ENCODE measurements around the gene VGF. TPM values are rescaled to one million over a fixed set of nuclear protein-coding genes. Genes with fewer than 3 reads are reported as not detected.
A peak's percentile ranks its signal among the peaks of the same experiment; 100 is the strongest.
"Not testable (repeated sequence)": the region's sequence is repeated elsewhere in the genome, so short reads cannot be mapped to it uniquely, and the experiment has no call there.

The VGF gene
- total RNA-seq, 2 donors from 2014 or later, result 0.90 to 3.1 TPM

GRCh38 chr7:101201695-101202602 lies 36.6 kb upstream of the VGF start:
- Histone ChIP-seq H3K9me3 (no peaks in the 10 kb centered on the region), H3K4me1 (no peaks in the 10 kb centered on the region), H3K27me3 (peaks cover 8% of the 10 kb centered on the region), H3K9ac (ENCODE audit: low read depth in 2 of 2, low read length in 2 of 2) (peak overlapping the region; percentile 58 to 73), H3K36me3 (no peaks in the 10 kb centered on the region), H3K27ac (peak overlapping the region; percentile 78), H3K4me3 (peak overlapping the region; percentile 28)
- intact Hi-C loops (cut with DNase I), result no loop called here
- peak; percentile 86 for DNase-seq
- TF ChIP-seq CTCF (IDR thresholded peaks at IDR 0.05), result no peak

GRCh38 chr7:101200862-101201599 lies 35.7 kb upstream of the VGF start, which contains the start of gene MOGAT3:
Gene MOGAT3, minus strand, starts transcription at chr7:101201036. Its CDS starts 182 bp downstream, at chr7:101200854.
- no peaks in the 10 kb centered on the region for H3K9me3 ChIP-seq
- peak; percentile 95 for DNase-seq
- H3K9ac ChIP-seq (ENCODE audit: low read depth in 2 of 2, low read length in 2 of 2), result peak within 1 kb of the TSS; percentile 73 to 78
- intact Hi-C loops (cut with DNase I), result no loop called here
- no peak for TF ChIP-seq CTCF (IDR thresholded peaks at IDR 0.05)
- peaks cover 8% of the 10 kb centered on the region for H3K27me3 ChIP-seq
- H3K4me3 ChIP-seq, result peak within 1 kb of the TSS; percentile 32
- H3K36me3 ChIP-seq, result no peaks in the 10 kb centered on the region
- peak within 1 kb of the TSS; percentile 78 for H3K27ac ChIP-seq
- no peaks in the 10 kb centered on the region for H3K4me1 ChIP-seq

- H3K9ac ChIP-seq (ENCODE audit: low read depth in 2 of 2, low read length in 2 of 2), result peak overlapping the region; percentile 48 to 78
- DNase-seq, result no peak
- H3K4me3 ChIP-seq, result peak overlapping the region; percentile 32
- H3K4me1 ChIP-seq, result no peaks in the 10 kb centered on the region
- H3K27me3 ChIP-seq, result peaks cover 8% of the 10 kb centered on the region
- intact Hi-C loops (cut with DNase I), result no loop called here
- no peak for TF ChIP-seq CTCF (IDR thresholded peaks at IDR 0.05)
- H3K36me3 ChIP-seq, result no peaks in the 10 kb centered on the region
- peak overlapping the region; percentile 66 for H3K27ac ChIP-seq
- H3K9me3 ChIP-seq, result no peaks in the 10 kb centered on the region
Measured at GRCh38 chr7:101200504-101200861, 35.1 kb upstream of the VGF start.

- H3K27me3 ChIP-seq, H3K4me3 ChIP-seq: not testable (repeated sequence)
Measured at GRCh38 chr7:101199522-101199921, 34.2 kb upstream of the VGF start.

GRCh38 chr7:101198476-101198875 lies 33.1 kb upstream of the VGF start:
- Histone ChIP-seq H3K9me3 (no peaks in the 10 kb centered on the region), H3K27me3 (peaks cover 8% of the 10 kb centered on the region), H3K27ac (no peak overlapping the region), H3K9ac (ENCODE audit: low read depth in 2 of 2, low read length in 2 of 2) (no peak overlapping the region), H3K4me3 (no peak overlapping the region), H3K36me3 (no peaks in the 10 kb centered on the region), H3K4me1 (no peaks in the 10 kb centered on the region)
- intact Hi-C loops (cut with DNase I), result no loop called here
- DNase-seq, result no peak
- no peak for TF ChIP-seq CTCF (IDR thresholded peaks at IDR 0.05)

More at GRCh38 chr7:101199522-101199921, 34.2 kb upstream of the VGF start:
- H3K9me3 ChIP-seq; H3K36me3 ChIP-seq; H3K9ac ChIP-seq (ENCODE audit: low read depth in 2 of 2, low read length in 2 of 2); DNase-seq; H3K4me1 ChIP-seq; H3K27ac ChIP-seq; intact Hi-C loops (cut with DNase I): not testable (repeated sequence)
